DND-41 (cell line): ENCODE data around the gene NLRP7.

ENCODE experiments used
- CTCF ChIP-seq: IDR thresholded peaks from 2 replicates; pipeline ENCODE4 v1.5.1; 2012; ENCODE audit warnings: borderline replicate concordance, low read length, moderate library complexity, mild to moderate bottlenecking; ENCODE audit not compliant: poor library complexity, severe bottlenecking; ENCODE audit errors: extremely low read depth
- EZH2 ChIP-seq: IDR thresholded peaks from 3 replicates; pipeline ENCODE4 v1.6.1; 2012; ENCODE audit warnings: borderline replicate concordance, low read depth, mild to moderate bottlenecking, moderate library complexity, low read length, inconsistent platforms; ENCODE audit not compliant: severe bottlenecking

GRCh38 chr19:54995561-54995960 lies 48.2 kb upstream of the NLRP7 start:
- no peak for TF ChIP-seq CTCF
- no peak for TF ChIP-seq EZH2
